ENCODE data around the gene GDPD4.

DNA sequence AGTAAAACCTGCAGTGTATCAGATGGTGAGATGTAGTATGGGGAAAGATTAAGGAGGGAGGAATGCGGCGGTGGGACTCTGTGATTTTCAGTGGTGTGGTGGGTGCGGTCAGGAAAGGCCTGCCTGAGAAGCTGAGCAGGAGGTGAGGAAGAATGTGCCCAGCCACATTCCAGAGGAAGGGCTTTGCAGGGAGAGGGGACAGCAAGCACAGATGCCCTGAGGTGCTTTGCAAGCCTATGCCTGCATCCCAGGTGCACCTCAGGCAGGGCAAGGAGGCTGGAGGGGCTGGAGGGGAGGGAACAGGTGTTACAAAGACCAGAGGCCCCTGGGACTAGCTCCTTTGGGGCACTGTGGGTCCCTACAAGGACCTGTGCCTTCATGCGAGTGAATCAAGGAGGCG is 131.4 kb downstream of the GDPD4 start:
- TF ChIP-seq CTCF (conservative IDR thresholded peaks at IDR 0.05; ENCODE audit: low read length) (no peak), EZH2phosphoT487 (IDR thresholded peaks at IDR 0.05; ENCODE audit: borderline replicate concordance) (no peak)
